ENCODE results near the gene ELL2. TPM values are rescaled to one million over a fixed set of nuclear protein-coding genes. Genes with fewer than 3 reads are reported as not detected.

Gene ELL2
- total RNA-seq, 4 donors from 2014 or later = 72.2 to 87.6 (median 79.6) TPM

- Histone ChIP-seq H3K27me3 (no peaks in the 10 kb centered on the region), H3K4me3 (no peak overlapping the region), H3K9me3 (no peaks in the 10 kb centered on the region), H3K36me3 (no peaks in the 10 kb centered on the region), H3K27ac (no peak overlapping the region), H3K4me1 (peaks cover 0 to 39% (median 8%) of the 10 kb centered on the region in 4 donors)
- no peak for DNase-seq (ENCODE audit: low spot score in 2 of 2)
- 93 to 96% methylated on average over 4 of the region's 4 CpGs for WGBS, 2 donors
- TF ChIP-seq POLR2A (IDR thresholded peaks at IDR 0.05) (no peak), CTCF (IDR thresholded peaks at IDR 0.05) (no peak), EP300 (IDR thresholded peaks at IDR 0.05) (no peak)
Measured at GRCh38 chr5:95951916-95952315, 9.7 kb downstream of the ELL2 start.

- H3K27me3 ChIP-seq = no peaks in the 10 kb centered on the region
- H3K4me1 ChIP-seq = peaks cover 0 to 22% (median 0%) of the 10 kb centered on the region in 4 donors
- no peak for DNase-seq (ENCODE audit: low spot score in 2 of 2)
- H3K36me3 ChIP-seq = no peaks in the 10 kb centered on the region
- no peaks in the 10 kb centered on the region for H3K9me3 ChIP-seq
- 87 to 92% methylated on average over 1 of the region's 1 CpG for WGBS, 2 donors
- no peak overlapping the region for H3K27ac ChIP-seq
- no peak for TF ChIP-seq EP300 (IDR thresholded peaks at IDR 0.05)
- TF ChIP-seq POLR2A (IDR thresholded peaks at IDR 0.05) = no peak
- no peak for TF ChIP-seq CTCF (IDR thresholded peaks at IDR 0.05)
- H3K4me3 ChIP-seq = no peak overlapping the region
Measured at GRCh38 chr5:95949810-95950209, 11.8 kb downstream of the ELL2 start.

- no peaks in the 10 kb centered on the region for H3K9me3 ChIP-seq
- peaks cover 0 to 23% (median 0%) of the 10 kb centered on the region in 4 donors for H3K4me1 ChIP-seq
- no peak for DNase-seq (ENCODE audit: low spot score in 2 of 2)
- H3K36me3 ChIP-seq = no peaks in the 10 kb centered on the region
- no peak overlapping the region for H3K27ac ChIP-seq
- TF ChIP-seq EP300 (IDR thresholded peaks at IDR 0.05) (no peak), CTCF (IDR thresholded peaks at IDR 0.05) (no peak), POLR2A (IDR thresholded peaks at IDR 0.05) (no peak)
- H3K27me3 ChIP-seq = no peaks in the 10 kb centered on the region
- no peak overlapping the region for H3K4me3 ChIP-seq
Measured at GRCh38 chr5:95948631-95949030, 13.0 kb downstream of the ELL2 start.

DNA sequence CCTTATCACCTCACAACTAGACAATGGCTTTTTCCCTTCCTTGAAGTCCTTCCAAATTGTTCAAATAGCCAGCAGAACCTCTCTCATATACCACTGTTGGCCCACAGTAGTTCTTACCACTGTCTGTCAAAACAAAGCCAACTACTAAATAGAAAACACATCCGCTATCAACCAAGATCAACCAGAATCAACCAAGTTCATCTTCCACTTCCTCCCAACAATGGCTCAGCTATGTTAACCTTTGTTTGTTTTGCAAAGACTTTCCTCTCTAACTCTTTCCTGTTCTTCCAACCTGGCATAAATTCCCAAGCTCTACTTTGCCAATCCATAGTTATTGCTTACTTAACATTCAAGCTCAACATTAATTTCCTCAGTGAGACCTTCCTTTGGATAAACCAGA lies 15.2 kb downstream of the ELL2 start:
- Histone ChIP-seq H3K27me3 (no peaks in the 10 kb centered on the region), H3K27ac (no peak overlapping the region), H3K4me3 (no peak overlapping the region), H3K36me3 (no peaks in the 10 kb centered on the region), H3K4me1 (peaks cover 0 to 35% (median under 1%) of the 10 kb centered on the region in 4 donors), H3K9me3 (no peaks in the 10 kb centered on the region)
- TF ChIP-seq CTCF (IDR thresholded peaks at IDR 0.05) (no peak), POLR2A (IDR thresholded peaks at IDR 0.05) (no peak), EP300 (IDR thresholded peaks at IDR 0.05) (no peak)
- WGBS, 2 donors = 96 to 98% methylated on average over 1 of the region's 1 CpG
- no peak for DNase-seq (ENCODE audit: low spot score in 2 of 2)

DNA sequence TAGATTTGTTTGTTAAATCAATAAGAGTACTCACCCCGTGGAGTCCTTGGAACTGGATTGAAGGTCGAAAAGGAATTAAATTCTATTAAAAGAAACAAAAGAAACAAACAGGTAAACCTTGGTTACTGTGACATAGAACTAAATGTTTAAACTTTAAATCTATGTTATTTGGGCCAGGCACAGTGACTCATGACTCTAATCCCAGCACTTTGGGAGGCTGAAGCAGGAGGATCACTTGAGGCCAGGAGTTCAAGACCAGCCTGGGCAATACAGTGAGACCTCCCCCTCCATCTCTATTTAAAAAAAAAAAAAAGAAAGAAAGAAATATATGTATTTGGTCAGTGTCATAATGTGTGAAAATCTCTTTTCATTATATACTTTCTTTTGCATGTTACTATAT lies 18.7 kb downstream of the ELL2 start:
- H3K4me3 ChIP-seq = no peak overlapping the region
- no peak for TF ChIP-seq CTCF (IDR thresholded peaks at IDR 0.05)
- TF ChIP-seq POLR2A (IDR thresholded peaks at IDR 0.05) = no peak
- TF ChIP-seq EP300 (IDR thresholded peaks at IDR 0.05) = no peak
- H3K27me3 ChIP-seq = no peaks in the 10 kb centered on the region
- H3K4me1 ChIP-seq = peaks cover 0 to 32% (median 3%) of the 10 kb centered on the region in 4 donors
- DNase-seq (ENCODE audit: low spot score in 2 of 2) = no peak
- no peak overlapping the region for H3K27ac ChIP-seq
- no peaks in the 10 kb centered on the region for H3K36me3 ChIP-seq
- H3K9me3 ChIP-seq = no peaks in the 10 kb centered on the region
- WGBS, 2 donors = 89 to 90% methylated on average over 2 of the region's 2 CpGs
